ENCODE results near the gene ACADVL.

ACADVL gene

GRCh38 chr17:7234083-7234951, 14.6 kb downstream of the ACADVL start, which contains the start of gene DVL2:
Gene DVL2, minus strand, starts transcription at chr17:7234517. Its CDS starts 255 bp downstream, at chr17:7234262.
- TF ChIP-seq SPI1 (IDR thresholded peaks at IDR 0.05; ENCODE audit: borderline replicate concordance, low read depth) (no peak), REST (IDR thresholded peaks at IDR 0.05; ENCODE audit: insufficient replicate concordance, low read depth) (no peak), CTCF (IDR thresholded peaks at IDR 0.05; ENCODE audit: insufficient read depth, low read length) (no peak), POLR2AphosphoS5 (IDR thresholded peaks at IDR 0.05; ENCODE audit: low read depth) (peak; percentile 80; the same call in 1 of the 2 replicates)
- no peaks in the 10 kb centered on the region for H3K27me3 ChIP-seq (ENCODE audit: insufficient read depth, poor library complexity, severe bottlenecking)
- peak within 1 kb of the TSS; percentile 82 for H3K27ac ChIP-seq (replicated peaks)
- DNase-seq (ENCODE audit: low read depth in 1 of 2, low spot score in 1 of 2) = peak; percentile 82 to 87
- peak within 1 kb of the TSS; percentile 68 for H3K4me3 ChIP-seq (replicated peaks; ENCODE audit: insufficient read depth, low read length)

GRCh38 chr17:7235693-7236665, 16.2 kb downstream of the ACADVL start:
- no peak overlapping the region for H3K4me3 ChIP-seq (replicated peaks; ENCODE audit: insufficient read depth, low read length)
- no peaks in the 10 kb centered on the region for H3K27me3 ChIP-seq (ENCODE audit: insufficient read depth, poor library complexity, severe bottlenecking)
- no peak for TF ChIP-seq SPI1 (IDR thresholded peaks at IDR 0.05; ENCODE audit: borderline replicate concordance, low read depth)
- no peak for TF ChIP-seq CTCF (IDR thresholded peaks at IDR 0.05; ENCODE audit: insufficient read depth, low read length)
- DNase-seq (ENCODE audit: low read depth in 1 of 2, low spot score in 1 of 2) = no peak
- peak overlapping the region; percentile 1 for H3K27ac ChIP-seq (replicated peaks)

- H3K4me3 ChIP-seq (replicated peaks; ENCODE audit: insufficient read depth, low read length) = no peak overlapping the region
- no peak overlapping the region; the same call in 1 of the 2 replicates for H3K27ac ChIP-seq (replicated peaks)
- H3K27me3 ChIP-seq (ENCODE audit: insufficient read depth, poor library complexity, severe bottlenecking) = no peaks in the 10 kb centered on the region
- TF ChIP-seq CTCF (IDR thresholded peaks at IDR 0.05; ENCODE audit: insufficient read depth, low read length) = no peak
- no peak for TF ChIP-seq POLR2AphosphoS5 (IDR thresholded peaks at IDR 0.05; ENCODE audit: low read depth)
- TF ChIP-seq REST (IDR thresholded peaks at IDR 0.05; ENCODE audit: insufficient replicate concordance, low read depth) = no peak
- TF ChIP-seq SPI1 (IDR thresholded peaks at IDR 0.05; ENCODE audit: borderline replicate concordance, low read depth) = no peak
- no peak for TF ChIP-seq GABPA (IDR thresholded peaks at IDR 0.05; ENCODE audit: low read depth)
- DNase-seq (ENCODE audit: low read depth in 1 of 2, low spot score in 1 of 2) = no peak
Measured at GRCh38 chr17:7236808-7237207, 17.1 kb downstream of the ACADVL start.

Data from HL-60 (cell line).